Tibial artery (tissue), 4 donors: ENCODE data around the gene PRKX.
"Not testable (repeated sequence)": the region's sequence is repeated elsewhere in the genome, so short reads cannot be mapped to it uniquely, and the experiment has no call there.

Experiments
- DNase-seq, 2 donors: peaks; one replicate each; pipeline ENCODE4 v3.0.0-alpha.2; 2019
- H3K27ac ChIP-seq, 2 donors: fragments of 200-600 bp; sonication (generic) in 1 of 2; 1 replicate in 1 of 2; 2 replicates in 1 of 2; pipeline ENCODE4 v1.5.1; 2018 to 2019; ENCODE audit warnings: mild to moderate bottlenecking in 1 of 2
- H3K27me3 ChIP-seq, 2 donors: fragments of 200-600 bp; sonication (generic) in 1 of 2; one replicate each; pipeline versions ENCODE4 v1.5.1 to v1.6.0; 2016 to 2019
- H3K36me3 ChIP-seq, 3 donors: fragments of 200-600 bp; sonication (generic) in 2 of 3; one replicate each; pipeline ENCODE4 v1.5.1; 2016 to 2019; ENCODE audit warnings: mild to moderate bottlenecking in 2 of 3
- H3K4me1 ChIP-seq, 4 donors: fragments of 200-600 bp; sonication (generic) in 2 of 4; 1 replicate in 3 of 4; 2 replicates in 1 of 4; pipeline ENCODE4 v1.5.1; 2016 to 2019
- H3K4me3 ChIP-seq, 2 donors: fragments of 200-600 bp; sonication (generic) in 1 of 2; 1 replicate in 1 of 2; 2 replicates in 1 of 2; pipeline ENCODE4 v1.5.1; 2018 to 2019; ENCODE audit warnings: mild to moderate bottlenecking in 2 of 2
- H3K9me3 ChIP-seq, 3 donors: fragments of 200-600 bp; sonication (generic) in 1 of 3; one replicate each; pipeline ENCODE4 v1.5.1; 2016 to 2019
- CTCF ChIP-seq, 2 experiments: fragments of 200-600 bp in 1 of 2; fragments of 450-650 bp in 1 of 2; IDR thresholded peaks; one replicate each; pipeline ENCODE4 v1.5.1; 2017 to 2019; ENCODE audit warnings: antibody characterized with exemption in 2 of 2, mild to moderate bottlenecking in 1 of 2, moderate library complexity in 1 of 2
- intact Hi-C: fragments of 100-400 bp; cut with DNase I; formaldehyde crosslinking; loops from one replicate; pipeline ENCODE4 v1.15.0; 2023; ENCODE audit warnings: low total_unique reads

Gene PRKX

GRCh38 chrX:3664921-3665320 lies 48.5 kb downstream of the PRKX start:
- intact Hi-C loops: no loop called here
- no peaks in the 10 kb centered on the region for H3K9me3 ChIP-seq

GRCh38 chrX:3663576-3664250 lies 49.7 kb downstream of the PRKX start:
- H3K27ac ChIP-seq, H3K4me1 ChIP-seq, H3K4me3 ChIP-seq, H3K27me3 ChIP-seq, H3K9me3 ChIP-seq, H3K36me3 ChIP-seq, intact Hi-C loops: not testable (repeated sequence)
- DNase-seq: peak in 1 of 2 donors; percentile 62

More at GRCh38 chrX:3664921-3665320, 48.5 kb downstream of the PRKX start:
- no peak for TF ChIP-seq CTCF (IDR thresholded peaks at IDR 0.05)
- Histone ChIP-seq H3K36me3 (peaks cover 0 to 5% (median 0%) of the 10 kb centered on the region in 3 donors), H3K4me3 (no peak overlapping the region), H3K27me3 (no peaks in the 10 kb centered on the region), H3K4me1 (no peaks in the 10 kb centered on the region), H3K27ac (no peak overlapping the region)
- no peak for DNase-seq

GRCh38 chrX:3659761-3660160 lies 53.7 kb downstream of the PRKX start:
- Histone ChIP-seq H3K9me3 (no peaks in the 10 kb centered on the region), H3K4me1 (no peaks in the 10 kb centered on the region), H3K27ac (no peak overlapping the region), H3K27me3 (no peaks in the 10 kb centered on the region), H3K36me3 (peaks cover 0 to 8% (median 0%) of the 10 kb centered on the region in 3 donors), H3K4me3 (no peak overlapping the region)
- intact Hi-C loops: no loop called here
- no peak for DNase-seq
- no peak for TF ChIP-seq CTCF (IDR thresholded peaks at IDR 0.05)

- H3K27me3 ChIP-seq: no peaks in the 10 kb centered on the region
- H3K27ac ChIP-seq: no peak overlapping the region
- peaks cover 0 to 16% (median 0%) of the 10 kb centered on the region in 3 donors for H3K36me3 ChIP-seq
- no peaks in the 10 kb centered on the region for H3K4me1 ChIP-seq
- no peak overlapping the region for H3K4me3 ChIP-seq
- intact Hi-C loops: no loop called here
- H3K9me3 ChIP-seq: no peaks in the 10 kb centered on the region
- no peak for TF ChIP-seq CTCF (IDR thresholded peaks at IDR 0.05)
- no peak for DNase-seq
Measured at GRCh38 chrX:3655181-3655580, 58.3 kb downstream of the PRKX start.

- Histone ChIP-seq H3K27ac (no peak overlapping the region), H3K36me3 (peaks cover 0 to 16% (median 0%) of the 10 kb centered on the region in 3 donors), H3K4me3 (no peak overlapping the region), H3K27me3 (no peaks in the 10 kb centered on the region), H3K4me1 (no peaks in the 10 kb centered on the region), H3K9me3 (no peaks in the 10 kb centered on the region)
- intact Hi-C loops: loop anchor here (5.0 kb wide), 1 partner anchor 154 kb away; no protein-coding TSS in a partner anchor
- no peak for DNase-seq
- no peak for TF ChIP-seq CTCF (IDR thresholded peaks at IDR 0.05)
Measured at GRCh38 chrX:3653111-3653510, 60.3 kb downstream of the PRKX start.

GRCh38 chrX:3651277-3651676 lies 62.2 kb downstream of the PRKX start:
- intact Hi-C loops: loop anchor here (5.0 kb wide), 1 partner anchor 156 kb away; no protein-coding TSS in a partner anchor
- H3K4me1 ChIP-seq: no peaks in the 10 kb centered on the region
- no peaks in the 10 kb centered on the region for H3K9me3 ChIP-seq
- H3K27ac ChIP-seq: no peak overlapping the region
- no peaks in the 10 kb centered on the region for H3K27me3 ChIP-seq
- peak; percentile 34 to 47 for TF ChIP-seq CTCF (IDR thresholded peaks at IDR 0.05)
- no peak for DNase-seq
- H3K36me3 ChIP-seq: peaks cover 0 to 16% (median 0%) of the 10 kb centered on the region in 3 donors
- no peak overlapping the region for H3K4me3 ChIP-seq
